ENCODE measurements around the gene BCL2. TPM values are rescaled to one million over a fixed set of nuclear protein-coding genes. Genes with fewer than 3 reads are reported as not detected.

Gene BCL2
- total and polyA plus RNA-seq, 5 donors = 2.7 to 7.7 (median 4.0) TPM

GRCh38 chr18:63316612-63317555, 2.7 kb downstream of the BCL2 start:
- Histone ChIP-seq H3K4me3 (ENCODE audit: low read length) (peak overlapping the region; percentile 100), H3K27ac (ENCODE audit: low read length) (no peak overlapping the region), H3K9me3 (ENCODE audit: control insufficient read depth, low read length) (no peaks in the 10 kb centered on the region), H3K27me3 (ENCODE audit: control insufficient read depth, insufficient read depth) (no peaks in the 10 kb centered on the region), H3K4me1 (ENCODE audit: control insufficient read depth, insufficient read depth, low read length) (peaks cover 6% of the 10 kb centered on the region)
- intact Hi-C loops (cut with DNase I) = no loop called here
- DNase-seq = no peak
- no peak for ATAC-seq
- WGBS = 75% methylated on average over 4 of the region's 4 CpGs

- Histone ChIP-seq H3K4me3 (ENCODE audit: low read length) (no peak overlapping the region), H3K9me3 (ENCODE audit: control insufficient read depth, low read length) (no peaks in the 10 kb centered on the region), H3K4me1 (ENCODE audit: control insufficient read depth, insufficient read depth, low read length) (peaks cover 6% of the 10 kb centered on the region), H3K27me3 (ENCODE audit: control insufficient read depth, insufficient read depth) (no peaks in the 10 kb centered on the region), H3K27ac (ENCODE audit: low read length) (no peak overlapping the region)
- ATAC-seq (no peak), DNase-seq (no peak)
- intact Hi-C loops (cut with DNase I) = no loop called here
Measured at GRCh38 chr18:63315876-63316275, 3.7 kb downstream of the BCL2 start.

DNA sequence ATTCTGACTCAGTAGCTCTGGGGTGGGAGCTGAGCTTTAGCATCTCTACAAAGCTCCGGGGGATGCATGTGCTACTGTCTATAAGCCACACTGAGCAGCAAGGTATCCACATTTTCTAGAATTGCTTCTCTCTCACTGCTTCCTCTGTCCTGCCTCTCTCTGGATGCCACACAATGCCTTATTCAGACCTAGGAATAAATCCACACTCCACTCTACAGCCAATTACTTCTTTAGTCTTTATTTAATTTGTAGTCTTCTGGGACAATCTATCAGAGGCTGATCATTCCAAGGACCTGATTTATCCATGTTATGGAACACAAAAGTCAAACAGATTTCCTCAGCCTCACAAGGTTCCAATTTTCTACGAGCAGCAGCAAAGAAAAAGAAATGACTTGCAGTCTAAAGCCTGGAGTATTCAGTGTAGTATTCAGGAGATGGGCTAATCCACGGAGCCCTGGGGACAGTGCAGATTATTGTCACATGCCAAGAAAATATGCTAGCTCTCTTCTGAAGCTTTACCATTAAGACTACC, 4.4 kb downstream of the BCL2 start:
- Histone ChIP-seq H3K27ac (ENCODE audit: low read length) (no peak overlapping the region), H3K4me1 (ENCODE audit: control insufficient read depth, insufficient read depth, low read length) (peaks cover 6% of the 10 kb centered on the region), H3K9me3 (ENCODE audit: control insufficient read depth, low read length) (no peaks in the 10 kb centered on the region), H3K27me3 (ENCODE audit: control insufficient read depth, insufficient read depth) (no peaks in the 10 kb centered on the region), H3K4me3 (ENCODE audit: low read length) (no peak overlapping the region)
- ATAC-seq (no peak), DNase-seq (no peak)
- 68% methylated on average over 3 of the region's 3 CpGs for WGBS
- intact Hi-C loops (cut with DNase I) = no loop called here

DNA sequence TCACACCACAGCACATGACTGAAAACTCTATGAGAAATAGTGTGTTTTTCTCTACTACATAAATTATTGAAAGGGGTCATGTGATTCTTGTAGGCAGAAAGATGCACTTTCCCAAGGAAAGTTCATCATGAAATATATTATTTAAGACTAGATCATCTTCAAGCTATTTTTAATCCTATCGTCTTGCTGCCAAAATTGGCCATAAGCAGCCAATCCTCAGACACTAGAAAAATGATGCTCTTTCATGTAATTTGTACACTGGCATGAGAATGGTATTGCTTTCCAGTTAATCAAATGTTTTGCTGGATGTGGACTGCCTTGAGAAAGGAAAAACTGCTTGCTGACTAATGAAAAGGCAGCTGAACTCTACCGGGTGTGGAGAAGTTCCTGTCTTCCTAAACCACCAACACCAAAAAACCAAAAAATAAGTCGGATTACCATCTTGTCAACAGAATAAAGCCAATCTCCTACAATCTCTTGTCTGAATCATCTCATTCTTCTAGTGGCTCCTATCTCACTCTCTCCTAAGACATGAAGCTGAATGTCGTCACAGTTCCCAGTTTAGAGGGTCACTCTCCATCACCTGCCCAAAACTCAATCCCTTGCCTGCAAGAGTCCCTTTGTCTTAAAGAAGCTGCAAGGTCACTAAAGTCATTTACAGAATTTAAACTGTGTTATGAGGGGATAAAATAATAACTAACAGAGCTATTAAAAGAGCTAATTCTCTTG, 5.3 kb downstream of the BCL2 start:
- Histone ChIP-seq H3K4me3 (ENCODE audit: low read length) (no peak overlapping the region), H3K27ac (ENCODE audit: low read length) (no peak overlapping the region), H3K27me3 (ENCODE audit: control insufficient read depth, insufficient read depth) (no peaks in the 10 kb centered on the region), H3K4me1 (ENCODE audit: control insufficient read depth, insufficient read depth, low read length) (peaks cover 8% of the 10 kb centered on the region), H3K9me3 (ENCODE audit: control insufficient read depth, low read length) (no peaks in the 10 kb centered on the region)
- ATAC-seq = no peak
- 69% methylated on average over 4 of the region's 4 CpGs for WGBS
- DNase-seq = no peak
- intact Hi-C loops (cut with DNase I) = no loop called here

DNA sequence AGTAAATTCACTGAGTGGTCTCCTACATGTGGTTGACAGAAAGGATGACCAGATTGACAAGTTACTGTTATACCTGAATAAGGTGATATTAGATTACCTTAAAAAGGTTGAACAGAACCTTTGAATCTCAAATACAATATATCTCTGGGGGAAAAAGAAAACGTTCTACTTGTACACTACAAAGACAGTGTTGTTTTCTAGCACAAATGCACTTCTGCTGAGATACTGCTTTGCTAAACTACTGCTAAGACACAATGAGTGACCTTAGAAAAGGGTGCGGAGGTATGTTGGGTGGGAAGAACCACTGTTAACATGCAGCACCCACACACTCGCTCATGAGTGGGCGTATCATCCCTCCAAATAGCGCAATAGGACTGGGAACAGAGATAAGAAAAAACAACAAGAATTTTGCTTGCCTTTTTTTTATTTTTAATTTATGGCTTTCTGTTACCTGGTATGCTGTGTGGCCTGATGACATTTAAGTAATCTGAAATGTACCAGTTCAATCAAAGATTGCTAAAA, 6.1 kb downstream of the BCL2 start:
- no peaks in the 10 kb centered on the region for H3K9me3 ChIP-seq (ENCODE audit: control insufficient read depth, low read length)
- H3K27me3 ChIP-seq (ENCODE audit: control insufficient read depth, insufficient read depth) = no peaks in the 10 kb centered on the region
- H3K27ac ChIP-seq (ENCODE audit: low read length) = no peak overlapping the region
- peaks cover 8% of the 10 kb centered on the region for H3K4me1 ChIP-seq (ENCODE audit: control insufficient read depth, insufficient read depth, low read length)
- DNase-seq = no peak
- WGBS = 76% methylated on average over 5 of the region's 5 CpGs
- no peak for ATAC-seq
- intact Hi-C loops (cut with DNase I) = no loop called here
- no peak overlapping the region for H3K4me3 ChIP-seq (ENCODE audit: low read length)

DNA sequence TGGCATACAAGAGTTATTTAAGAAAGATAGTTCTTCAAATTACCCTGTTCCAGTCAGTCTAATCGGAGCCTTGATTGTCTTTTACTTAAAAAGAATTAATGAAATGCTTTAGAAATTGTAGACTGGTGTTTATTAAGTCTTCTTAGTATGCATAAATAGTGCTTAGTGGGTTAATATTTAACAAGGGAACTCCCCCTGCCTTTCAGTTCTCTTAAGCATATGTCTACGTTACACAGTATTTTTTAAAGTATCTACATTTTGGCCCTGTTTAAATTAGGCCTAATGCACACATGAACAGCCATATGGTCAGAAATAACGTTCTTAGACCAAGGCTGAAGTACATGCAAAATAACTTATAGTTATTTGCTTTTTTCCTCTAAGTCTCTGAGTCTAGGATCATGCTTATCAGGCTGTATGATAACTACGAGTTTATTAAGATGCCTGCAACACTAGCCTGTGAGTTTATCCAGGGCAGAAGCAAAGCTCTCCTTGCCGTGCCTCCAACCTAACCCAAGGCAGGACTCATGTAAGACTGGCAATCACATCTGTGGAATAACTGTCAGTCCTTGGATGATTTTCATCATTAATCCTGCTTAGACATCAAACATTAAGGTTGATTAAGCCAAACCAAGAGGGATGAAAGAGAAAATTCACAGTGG, 6.7 kb downstream of the BCL2 start:
- no peak overlapping the region for H3K4me3 ChIP-seq (ENCODE audit: low read length)
- 63% methylated on average over 5 of the region's 5 CpGs for whole genome bisulfite sequencing
- ATAC-seq = no peak
- intact Hi-C loops (cut with DNase I) = no loop called here
- peaks cover 4% of the 10 kb centered on the region for H3K4me1 ChIP-seq (ENCODE audit: control insufficient read depth, insufficient read depth, low read length)
- no peaks in the 10 kb centered on the region for H3K9me3 ChIP-seq (ENCODE audit: control insufficient read depth, low read length)
- no peak overlapping the region for H3K27ac ChIP-seq (ENCODE audit: low read length)
- H3K27me3 ChIP-seq (ENCODE audit: control insufficient read depth, insufficient read depth) = no peaks in the 10 kb centered on the region
- DNase-seq = no peak

- H3K4me3 ChIP-seq (ENCODE audit: low read length) = no peak overlapping the region
- intact Hi-C loops (cut with DNase I) = no loop called here
- DNase-seq (no peak), ATAC-seq (no peak)
- peaks cover 2% of the 10 kb centered on the region for H3K4me1 ChIP-seq (ENCODE audit: control insufficient read depth, insufficient read depth, low read length)
- H3K27me3 ChIP-seq (ENCODE audit: control insufficient read depth, insufficient read depth) = no peaks in the 10 kb centered on the region
- no peak overlapping the region for H3K27ac ChIP-seq (ENCODE audit: low read length)
- H3K9me3 ChIP-seq (ENCODE audit: control insufficient read depth, low read length) = no peaks in the 10 kb centered on the region
- 98% methylated on average over 3 of the region's 3 CpGs for WGBS
Measured at GRCh38 chr18:63312019-63312409, 7.6 kb downstream of the BCL2 start.

DNA sequence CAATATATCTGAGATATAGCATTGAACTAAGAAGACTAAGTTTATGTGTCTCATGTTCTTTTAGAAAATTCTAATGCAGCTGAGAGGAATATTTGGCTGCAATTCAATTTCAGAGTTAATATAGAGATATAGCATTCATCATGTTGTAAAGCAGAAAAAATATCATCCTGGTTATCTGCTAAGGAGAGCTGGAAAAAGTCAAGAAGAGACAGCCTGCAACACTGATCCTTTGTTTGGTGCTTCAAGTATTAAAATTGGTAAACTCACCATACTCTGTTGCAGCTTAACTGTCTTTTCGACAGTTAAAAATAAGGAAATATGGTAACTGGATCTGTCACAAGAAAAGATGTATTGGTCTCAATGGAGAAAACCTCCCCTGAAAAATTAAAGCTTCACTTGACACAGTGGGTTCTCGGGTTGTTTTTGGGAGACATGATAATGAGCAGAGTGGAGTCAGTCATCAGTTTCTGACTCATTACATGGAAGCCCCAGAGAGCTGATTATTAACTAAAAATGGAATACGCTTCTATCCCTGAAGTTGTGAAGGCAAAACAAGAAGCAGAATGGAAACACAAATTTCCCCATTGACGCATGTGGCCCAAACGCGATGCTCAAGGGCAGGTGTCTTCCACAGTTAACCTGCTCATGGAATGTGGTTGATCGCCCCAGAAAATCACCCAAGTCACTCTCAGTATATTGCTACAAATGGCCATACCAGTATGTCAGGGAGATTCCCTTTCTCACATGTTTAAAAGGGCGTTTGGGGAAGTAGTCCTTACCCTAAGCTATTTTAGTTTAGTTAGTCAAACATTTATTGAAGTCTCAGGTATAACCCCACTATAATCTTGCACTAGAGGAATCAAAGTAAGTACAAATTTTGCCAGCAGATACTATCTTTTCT, 8.2 kb downstream of the BCL2 start:
- intact Hi-C loops (cut with DNase I) = no loop called here
- H3K9me3 ChIP-seq (ENCODE audit: control insufficient read depth, low read length) = no peaks in the 10 kb centered on the region
- 68% methylated on average over 8 of the region's 8 CpGs for WGBS
- ATAC-seq (no peak), DNase-seq (no peak)
- H3K4me3 ChIP-seq (ENCODE audit: low read length) = no peak overlapping the region
- peaks cover 3% of the 10 kb centered on the region for H3K4me1 ChIP-seq (ENCODE audit: control insufficient read depth, insufficient read depth, low read length)
- no peak overlapping the region for H3K27ac ChIP-seq (ENCODE audit: low read length)
- no peaks in the 10 kb centered on the region for H3K27me3 ChIP-seq (ENCODE audit: control insufficient read depth, insufficient read depth)

DNA sequence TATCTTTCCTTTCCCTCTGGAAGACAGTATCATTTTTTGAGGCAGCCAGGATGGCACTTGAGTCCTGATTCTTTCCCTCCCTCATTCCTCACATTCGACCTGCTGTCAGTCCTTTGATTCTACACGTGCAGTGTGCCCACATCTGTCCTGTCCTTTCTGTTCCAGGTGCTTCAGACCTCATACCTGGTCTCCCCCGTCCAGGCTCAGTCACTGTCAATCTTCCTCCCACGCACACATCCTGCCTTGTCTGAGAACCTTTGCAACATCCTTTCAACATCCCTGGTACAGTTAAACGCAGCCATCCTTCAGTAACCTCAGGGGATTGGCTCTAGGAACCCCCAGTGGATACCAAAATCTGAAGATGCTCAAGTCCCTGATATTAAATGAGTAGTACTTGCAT, 10.1 kb downstream of the BCL2 start:
- intact Hi-C loops (cut with DNase I) = no loop called here
- H3K27ac ChIP-seq (ENCODE audit: low read length) = no peak overlapping the region
- ATAC-seq (no peak), DNase-seq (no peak)
- no peaks in the 10 kb centered on the region for H3K9me3 ChIP-seq (ENCODE audit: control insufficient read depth, low read length)
- no peaks in the 10 kb centered on the region for H3K27me3 ChIP-seq (ENCODE audit: control insufficient read depth, insufficient read depth)
- 90% methylated on average over 5 of the region's 5 CpGs for WGBS
- H3K4me1 ChIP-seq (ENCODE audit: control insufficient read depth, insufficient read depth, low read length) = peaks cover 6% of the 10 kb centered on the region
- H3K4me3 ChIP-seq (ENCODE audit: low read length) = no peak overlapping the region

DNA sequence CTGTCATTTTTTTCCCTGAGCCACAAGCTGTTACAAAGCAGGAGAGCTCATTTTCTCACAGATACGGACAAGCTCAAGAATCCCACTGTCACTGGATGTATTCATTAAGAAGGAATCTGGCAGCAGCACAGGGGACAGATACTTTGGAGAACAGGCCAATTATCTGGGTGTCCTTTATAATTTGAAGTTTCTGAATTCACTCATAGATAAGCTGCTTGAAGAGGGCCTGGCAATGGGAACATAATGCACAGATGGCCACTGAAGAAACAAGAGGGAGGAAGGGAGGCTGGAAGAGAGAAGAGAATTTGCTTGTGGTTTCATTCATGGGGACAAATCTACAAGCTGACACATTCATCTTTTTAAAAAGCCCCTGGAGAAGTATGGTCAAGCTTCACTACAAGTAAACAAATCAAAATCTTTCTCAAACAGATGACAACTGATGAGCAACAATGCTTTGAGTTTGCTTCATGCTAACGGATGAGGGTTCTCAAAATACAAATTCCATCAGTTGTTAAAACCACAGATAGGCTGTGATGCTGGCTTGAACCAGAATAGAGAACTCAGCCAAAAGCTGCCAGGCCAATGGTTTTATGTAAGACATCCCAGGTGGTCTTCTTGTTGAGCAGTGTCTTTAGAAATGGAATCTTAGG, 11.9 kb downstream of the BCL2 start:
- DNase-seq (no peak), ATAC-seq (peak; percentile 61 to 70)
- peaks cover 6% of the 10 kb centered on the region for H3K4me1 ChIP-seq (ENCODE audit: control insufficient read depth, insufficient read depth, low read length)
- H3K27ac ChIP-seq (ENCODE audit: low read length) = peak overlapping the region; percentile 30
- no peak overlapping the region for H3K4me3 ChIP-seq (ENCODE audit: low read length)
- H3K9me3 ChIP-seq (ENCODE audit: control insufficient read depth, low read length) = no peaks in the 10 kb centered on the region
- WGBS = 37% methylated on average over 2 of the region's 2 CpGs
- no peaks in the 10 kb centered on the region for H3K27me3 ChIP-seq (ENCODE audit: control insufficient read depth, insufficient read depth)
- intact Hi-C loops (cut with DNase I) = no loop called here

All from right cardiac atrium (tissue), 5 donors.